Measurements from ENCODE around the gene GPX3.

GPX3 gene

DNA sequence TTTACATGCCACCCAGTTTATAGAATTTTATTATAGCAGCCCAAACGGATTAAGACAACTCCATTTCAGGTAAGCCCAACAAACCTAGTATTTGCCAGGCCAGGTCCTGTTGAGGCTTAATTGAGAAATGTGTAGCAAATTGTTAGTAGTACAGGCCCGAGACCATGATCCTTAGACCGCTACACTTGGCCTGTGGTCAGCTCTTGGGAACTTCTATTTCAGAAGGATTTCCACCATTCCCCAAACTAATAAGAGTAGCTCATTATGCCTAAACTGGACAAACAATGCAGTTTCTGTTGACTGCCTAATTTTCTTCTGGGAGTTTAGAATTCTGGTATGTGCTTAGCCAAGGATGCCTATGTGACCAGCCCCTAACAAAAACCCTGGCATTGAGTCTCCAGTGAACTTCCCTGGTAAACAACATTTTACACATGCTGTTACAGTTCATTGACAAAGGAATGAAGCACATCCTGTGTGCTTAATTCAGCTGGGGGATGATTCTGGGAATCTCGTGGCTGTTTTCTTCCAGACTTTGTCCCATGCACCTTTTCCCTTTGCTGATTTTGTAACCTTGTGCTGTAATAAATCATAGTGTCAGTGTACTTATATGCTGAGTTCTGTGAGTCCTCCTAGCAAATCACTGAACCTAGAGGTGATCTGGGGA is 5.6 kb upstream of the GPX3 start:
- no peak overlapping the region for H3K4me3 ChIP-seq (ENCODE audit: insufficient read length, low read depth)
- H3K9ac ChIP-seq (ENCODE audit: insufficient read length, low read depth), result no peak overlapping the region
- no peaks in the 10 kb centered on the region for H3K4me1 ChIP-seq (ENCODE audit: insufficient read depth, insufficient read length)
- DNase-seq (ENCODE audit: low read depth, low spot score), result no peak
- peaks cover 11% of the 10 kb centered on the region for H3K27me3 ChIP-seq (ENCODE audit: insufficient read depth, insufficient read length)
- no peaks in the 10 kb centered on the region for H3K9me3 ChIP-seq (ENCODE audit: insufficient read depth, low read length)
- no peaks in the 10 kb centered on the region for H3K36me3 ChIP-seq (ENCODE audit: insufficient read depth, insufficient read length, low read length)
- TF ChIP-seq SUZ12 (IDR thresholded peaks at IDR 0.05; ENCODE audit: extremely low read depth, insufficient read depth, insufficient read length), result no peak
- no peak for TF ChIP-seq ZNF274 (IDR thresholded peaks at IDR 0.05; ENCODE audit: low read depth, low read length)
- no peak for TF ChIP-seq YY1 (IDR thresholded peaks at IDR 0.05; ENCODE audit: insufficient read depth, insufficient read length)

GRCh38 chr5:151015974-151016587 is 4.3 kb upstream of the GPX3 start:
- H3K27me3 ChIP-seq (ENCODE audit: insufficient read depth, insufficient read length), result peaks cover 18% of the 10 kb centered on the region
- H3K36me3 ChIP-seq (ENCODE audit: insufficient read depth, insufficient read length, low read length), result no peaks in the 10 kb centered on the region
- H3K9ac ChIP-seq (ENCODE audit: insufficient read length, low read depth), result no peak overlapping the region
- no peak overlapping the region for H3K4me3 ChIP-seq (ENCODE audit: insufficient read length, low read depth)
- no peak for DNase-seq (ENCODE audit: low read depth, low spot score)
- TF ChIP-seq YY1 (IDR thresholded peaks at IDR 0.05; ENCODE audit: insufficient read depth, insufficient read length), result no peak
- no peak for TF ChIP-seq ZNF274 (IDR thresholded peaks at IDR 0.05; ENCODE audit: low read depth, low read length)
- TF ChIP-seq SUZ12 (IDR thresholded peaks at IDR 0.05; ENCODE audit: extremely low read depth, insufficient read depth, insufficient read length), result no peak
- no peaks in the 10 kb centered on the region for H3K9me3 ChIP-seq (ENCODE audit: insufficient read depth, low read length)
- H3K4me1 ChIP-seq (ENCODE audit: insufficient read depth, insufficient read length), result peaks cover 3% of the 10 kb centered on the region

GRCh38 chr5:151016700-151017099 is 3.7 kb upstream of the GPX3 start:
- DNase-seq (ENCODE audit: low read depth, low spot score), result no peak
- Histone ChIP-seq H3K9me3 (ENCODE audit: insufficient read depth, low read length) (no peaks in the 10 kb centered on the region), H3K9ac (ENCODE audit: insufficient read length, low read depth) (no peak overlapping the region), H3K4me1 (ENCODE audit: insufficient read depth, insufficient read length) (peaks cover 4% of the 10 kb centered on the region), H3K36me3 (ENCODE audit: insufficient read depth, insufficient read length, low read length) (no peaks in the 10 kb centered on the region), H3K4me3 (ENCODE audit: insufficient read length, low read depth) (no peak overlapping the region), H3K27me3 (ENCODE audit: insufficient read depth, insufficient read length) (peaks cover 24% of the 10 kb centered on the region)
- TF ChIP-seq SUZ12 (IDR thresholded peaks at IDR 0.05; ENCODE audit: extremely low read depth, insufficient read depth, insufficient read length) (no peak), ZNF274 (IDR thresholded peaks at IDR 0.05; ENCODE audit: low read depth, low read length) (no peak), YY1 (IDR thresholded peaks at IDR 0.05; ENCODE audit: insufficient read depth, insufficient read length) (no peak)

DNA sequence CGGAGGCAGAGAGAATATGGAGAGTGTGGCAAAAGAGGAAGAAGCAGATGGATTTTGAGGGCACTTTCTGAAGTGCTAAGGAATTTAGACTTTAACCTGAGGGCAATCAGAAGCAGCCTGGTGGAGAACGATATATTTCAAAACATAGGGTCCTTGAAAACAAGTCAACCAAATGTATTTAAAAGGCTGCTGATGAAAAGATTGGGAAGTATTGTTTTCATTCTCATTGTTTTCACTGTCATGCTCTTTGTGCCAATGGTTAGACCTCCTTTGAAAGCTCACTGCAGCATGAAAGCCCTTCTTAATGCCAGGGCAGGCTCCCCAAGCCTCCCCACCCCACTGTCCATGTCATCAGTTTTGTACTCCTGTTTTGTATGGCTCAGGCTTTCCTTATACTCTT is 2.5 kb upstream of the GPX3 start:
- Histone ChIP-seq H3K4me3 (ENCODE audit: insufficient read length, low read depth) (no peak overlapping the region), H3K4me1 (ENCODE audit: insufficient read depth, insufficient read length) (peaks cover 4% of the 10 kb centered on the region)
- DNase-seq (ENCODE audit: low read depth, low spot score), result no peak

GRCh38 chr5:151018846-151019245 is 1.5 kb upstream of the GPX3 start:
- H3K4me3 ChIP-seq (ENCODE audit: insufficient read length, low read depth), result no peak overlapping the region

More for the DNA sequence above, 2.5 kb upstream of the GPX3 start:
- Histone ChIP-seq H3K9me3 (ENCODE audit: insufficient read depth, low read length) (no peaks in the 10 kb centered on the region), H3K27me3 (ENCODE audit: insufficient read depth, insufficient read length) (peaks cover 27% of the 10 kb centered on the region), H3K9ac (ENCODE audit: insufficient read length, low read depth) (no peak overlapping the region), H3K36me3 (ENCODE audit: insufficient read depth, insufficient read length, low read length) (peaks cover 1% of the 10 kb centered on the region)
- TF ChIP-seq SUZ12 (IDR thresholded peaks at IDR 0.05; ENCODE audit: extremely low read depth, insufficient read depth, insufficient read length) (no peak), YY1 (IDR thresholded peaks at IDR 0.05; ENCODE audit: insufficient read depth, insufficient read length) (no peak), ZNF274 (IDR thresholded peaks at IDR 0.05; ENCODE audit: low read depth, low read length) (no peak)

GRCh38 chr5:151019331-151019730 is 1.1 kb upstream of the GPX3 start:
- Histone ChIP-seq H3K27me3 (ENCODE audit: insufficient read depth, insufficient read length) (peaks cover 27% of the 10 kb centered on the region), H3K4me1 (ENCODE audit: insufficient read depth, insufficient read length) (peaks cover 4% of the 10 kb centered on the region), H3K4me3 (ENCODE audit: insufficient read length, low read depth) (no peak overlapping the region), H3K36me3 (ENCODE audit: insufficient read depth, insufficient read length, low read length) (peaks cover 3% of the 10 kb centered on the region), H3K9me3 (ENCODE audit: insufficient read depth, low read length) (no peaks in the 10 kb centered on the region), H3K9ac (ENCODE audit: insufficient read length, low read depth) (no peak overlapping the region)
- no peak for TF ChIP-seq SUZ12 (IDR thresholded peaks at IDR 0.05; ENCODE audit: extremely low read depth, insufficient read depth, insufficient read length)
- TF ChIP-seq YY1 (IDR thresholded peaks at IDR 0.05; ENCODE audit: insufficient read depth, insufficient read length), result no peak
- TF ChIP-seq ZNF274 (IDR thresholded peaks at IDR 0.05; ENCODE audit: low read depth, low read length), result no peak
- no peak for DNase-seq (ENCODE audit: low read depth, low spot score)

More at GRCh38 chr5:151018846-151019245, 1.5 kb upstream of the GPX3 start:
- no peak for TF ChIP-seq ZNF274 (IDR thresholded peaks at IDR 0.05; ENCODE audit: low read depth, low read length)
- TF ChIP-seq YY1 (IDR thresholded peaks at IDR 0.05; ENCODE audit: insufficient read depth, insufficient read length), result no peak
- peaks cover 3% of the 10 kb centered on the region for H3K36me3 ChIP-seq (ENCODE audit: insufficient read depth, insufficient read length, low read length)
- H3K9ac ChIP-seq (ENCODE audit: insufficient read length, low read depth), result no peak overlapping the region
- DNase-seq (ENCODE audit: low read depth, low spot score), result no peak
- no peaks in the 10 kb centered on the region for H3K9me3 ChIP-seq (ENCODE audit: insufficient read depth, low read length)
- peaks cover 27% of the 10 kb centered on the region for H3K27me3 ChIP-seq (ENCODE audit: insufficient read depth, insufficient read length)
- peaks cover 4% of the 10 kb centered on the region for H3K4me1 ChIP-seq (ENCODE audit: insufficient read depth, insufficient read length)

- H3K9me3 ChIP-seq (ENCODE audit: insufficient read depth, low read length), result no peaks in the 10 kb centered on the region
- no peak overlapping the region for H3K9ac ChIP-seq (ENCODE audit: insufficient read length, low read depth)
- peaks cover 12% of the 10 kb centered on the region for H3K36me3 ChIP-seq (ENCODE audit: insufficient read depth, insufficient read length, low read length)
- DNase-seq (ENCODE audit: low read depth, low spot score), result no peak
- H3K4me1 ChIP-seq (ENCODE audit: insufficient read depth, insufficient read length), result peaks cover 4% of the 10 kb centered on the region
- no peak overlapping the region for H3K4me3 ChIP-seq (ENCODE audit: insufficient read length, low read depth)
- H3K27me3 ChIP-seq (ENCODE audit: insufficient read depth, insufficient read length), result peaks cover 27% of the 10 kb centered on the region
- TF ChIP-seq SUZ12 (IDR thresholded peaks at IDR 0.05; ENCODE audit: extremely low read depth, insufficient read depth, insufficient read length) (no peak), YY1 (IDR thresholded peaks at IDR 0.05; ENCODE audit: insufficient read depth, insufficient read length) (no peak), ZNF274 (IDR thresholded peaks at IDR 0.05; ENCODE audit: low read depth, low read length) (no peak)
Measured at GRCh38 chr5:151021746-151022145, 1.4 kb downstream of the GPX3 start.
